ENCODE results near the gene PROCR. TPM values are rescaled to one million over a fixed set of nuclear protein-coding genes. Genes with fewer than 3 reads are reported as not detected.
"Not testable (repeated sequence)": the region's sequence is repeated elsewhere in the genome, so short reads cannot be mapped to it uniquely, and the experiment has no call there.

PROCR gene
- total RNA-seq, 4 donors from 2014 or later, result 5.7 to 32.2 (median 26.1) TPM

- peak in 1 of 2 donors; percentile 87 for DNase-seq (ENCODE audit: low spot score in 2 of 2)
- no peak for TF ChIP-seq POLR2A (IDR thresholded peaks at IDR 0.05)
- TF ChIP-seq, protein P1, sequence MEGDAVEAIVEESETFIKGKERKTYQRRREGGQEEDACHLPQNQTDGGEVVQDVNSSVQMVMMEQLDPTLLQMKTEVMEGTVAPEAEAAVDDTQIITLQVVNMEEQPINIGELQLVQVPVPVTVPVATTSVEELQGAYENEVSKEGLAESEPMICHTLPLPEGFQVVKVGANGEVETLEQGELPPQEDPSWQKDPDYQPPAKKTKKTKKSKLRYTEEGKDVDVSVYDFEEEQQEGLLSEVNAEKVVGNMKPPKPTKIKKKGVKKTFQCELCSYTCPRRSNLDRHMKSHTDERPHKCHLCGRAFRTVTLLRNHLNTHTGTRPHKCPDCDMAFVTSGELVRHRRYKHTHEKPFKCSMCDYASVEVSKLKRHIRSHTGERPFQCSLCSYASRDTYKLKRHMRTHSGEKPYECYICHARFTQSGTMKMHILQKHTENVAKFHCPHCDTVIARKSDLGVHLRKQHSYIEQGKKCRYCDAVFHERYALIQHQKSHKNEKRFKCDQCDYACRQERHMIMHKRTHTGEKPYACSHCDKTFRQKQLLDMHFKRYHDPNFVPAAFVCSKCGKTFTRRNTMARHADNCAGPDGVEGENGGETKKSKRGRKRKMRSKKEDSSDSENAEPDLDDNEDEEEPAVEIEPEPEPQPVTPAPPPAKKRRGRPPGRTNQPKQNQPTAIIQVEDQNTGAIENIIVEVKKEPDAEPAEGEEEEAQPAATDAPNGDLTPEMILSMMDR (IDR thresholded peaks at IDR 0.05), result no peak
- intact Hi-C loops (cut with DNase I; ENCODE audit: low total_unique reads), result no loop called here
- no peak overlapping the region for H3K4me3 ChIP-seq (ENCODE audit: low read depth, poor library complexity, severe bottlenecking)
- WGBS, 2 donors, result 64 to 69% methylated on average over 4 to 5 of the region's 5 CpGs
Observed at GRCh38 chr20:35166242-35166830, 5.5 kb upstream of the PROCR start.

DNA sequence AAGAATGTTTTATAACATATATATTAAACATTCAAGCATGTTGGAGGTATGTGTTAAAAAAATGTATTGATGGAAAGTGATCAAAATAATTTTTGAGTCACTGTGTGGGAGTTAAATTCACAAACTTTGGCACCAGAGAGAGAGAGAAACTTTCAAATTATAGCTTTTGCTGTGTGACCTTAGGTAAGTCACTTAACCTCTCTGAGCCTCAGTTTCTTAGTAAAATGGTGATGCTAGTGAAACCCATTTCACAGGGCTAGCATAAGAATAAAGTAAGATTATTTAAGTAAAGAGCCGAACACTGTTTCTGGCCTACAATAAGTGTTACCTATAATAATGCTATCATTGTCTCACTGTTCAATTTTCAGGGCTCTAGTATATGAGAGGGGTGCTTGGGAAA lies 4.1 kb upstream of the PROCR start:
- TF ChIP-seq POLR2A (IDR thresholded peaks at IDR 0.05), result no peak
- TF ChIP-seq, protein P1 (IDR thresholded peaks at IDR 0.05), result no peak
- intact Hi-C loops (cut with DNase I; ENCODE audit: low total_unique reads), result no loop called here
- WGBS, 2 donors, result 100% methylated on average over 1 of the region's 1 CpG
- DNase-seq (ENCODE audit: low spot score in 2 of 2), result no peak
- no peak overlapping the region for H3K4me3 ChIP-seq (ENCODE audit: low read depth, poor library complexity, severe bottlenecking)

DNA sequence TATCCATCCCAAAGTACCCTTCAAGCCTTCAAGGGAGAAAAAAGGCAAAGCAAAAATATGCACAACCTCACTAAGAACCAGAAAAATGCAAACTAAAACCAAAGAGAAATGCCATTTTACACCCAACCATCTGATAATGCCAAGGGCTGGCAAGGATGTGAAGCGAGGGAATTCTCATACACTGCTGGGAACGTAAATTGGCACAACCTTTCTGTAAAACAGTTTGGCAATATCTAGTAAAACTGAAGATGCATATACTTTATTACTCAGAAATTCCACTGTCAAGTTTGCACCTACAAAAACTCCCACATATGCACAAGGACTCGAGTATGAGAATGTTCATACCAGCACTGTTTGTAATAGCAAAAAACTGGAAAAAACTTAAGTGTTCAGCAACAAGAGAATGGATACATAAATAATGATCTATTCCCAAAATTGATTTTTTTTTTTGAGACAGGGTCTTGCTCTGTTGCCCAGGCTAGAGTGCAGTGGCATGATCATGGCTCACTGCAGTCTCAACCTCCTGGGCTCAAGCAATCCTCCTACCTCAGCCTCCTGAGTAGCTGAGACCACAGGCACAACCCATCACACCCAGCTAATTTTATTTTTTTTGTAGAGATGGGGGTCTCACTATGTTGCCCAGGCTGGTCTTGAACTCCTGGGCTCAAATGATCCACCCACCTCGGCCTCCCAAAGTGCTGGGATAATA lies 3.0 kb upstream of the PROCR start:
- intact Hi-C loops (cut with DNase I; ENCODE audit: low total_unique reads); DNase-seq (ENCODE audit: low spot score in 2 of 2); H3K4me3 ChIP-seq (ENCODE audit: low read depth, poor library complexity, severe bottlenecking): not testable (repeated sequence)
- 70 to 82% methylated on average over 4 of the region's 4 CpGs for WGBS, 2 donors

DNA sequence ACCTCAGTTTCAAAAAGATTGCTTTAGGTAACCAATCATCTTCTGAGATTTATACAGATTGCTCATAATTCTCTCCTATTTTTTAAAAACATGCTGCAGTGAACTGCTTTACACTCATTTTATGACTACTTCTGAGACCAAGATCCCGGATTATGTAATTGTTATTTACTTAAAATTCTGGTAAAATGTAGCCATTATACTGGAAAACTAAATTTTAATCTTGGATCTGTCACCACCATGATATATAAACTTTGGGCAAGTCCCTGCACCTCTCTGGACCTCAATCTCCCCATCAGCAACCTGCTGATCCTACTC lies 477 bp upstream of the PROCR start:
- TF ChIP-seq, protein P1 (IDR thresholded peaks at IDR 0.05), result no peak
- TF ChIP-seq POLR2A (IDR thresholded peaks at IDR 0.05), result no peak
- WGBS, 2 donors, result 13 to 30% methylated on average over 1 of the region's 1 CpG
- no peak overlapping the region for H3K4me3 ChIP-seq (ENCODE audit: low read depth, poor library complexity, severe bottlenecking)
- intact Hi-C loops (cut with DNase I; ENCODE audit: low total_unique reads), result no loop called here
- DNase-seq (ENCODE audit: low spot score in 2 of 2), result no peak

- peak overlapping the region; percentile 9 for H3K4me3 ChIP-seq (ENCODE audit: low read depth, poor library complexity, severe bottlenecking)
- DNase-seq (ENCODE audit: low spot score in 2 of 2), result no peak
- WGBS, 2 donors, result 77 to 84% methylated on average over 3 of the region's 3 CpGs
- intact Hi-C loops (cut with DNase I; ENCODE audit: low total_unique reads), result no loop called here
- TF ChIP-seq, protein P1 (IDR thresholded peaks at IDR 0.05), result no peak
- TF ChIP-seq POLR2A (IDR thresholded peaks at IDR 0.05), result no peak
Observed at GRCh38 chr20:35172434-35172806, 548 bp downstream of the PROCR start.

- 70 to 76% methylated on average over 12 of the region's 12 CpGs for WGBS, 2 donors
- TF ChIP-seq, protein P1 (IDR thresholded peaks at IDR 0.05), result no peak
- no peak for TF ChIP-seq POLR2A (IDR thresholded peaks at IDR 0.05)
- H3K4me3 ChIP-seq (ENCODE audit: low read depth, poor library complexity, severe bottlenecking), result no peak overlapping the region
- intact Hi-C loops (cut with DNase I; ENCODE audit: low total_unique reads), result no loop called here
- no peak for DNase-seq (ENCODE audit: low spot score in 2 of 2)
Observed at GRCh38 chr20:35173576-35174192, 1.8 kb downstream of the PROCR start.

All from lower leg skin (tissue), 4 donors.